ENCODE data around the gene PSG7. TPM values are rescaled to one million over a fixed set of nuclear protein-coding genes. Genes with fewer than 3 reads are reported as not detected.
"Not testable (repeated sequence)": the region's sequence is repeated elsewhere in the genome, so short reads cannot be mapped to it uniquely, and the experiment has no call there.

The PSG7 gene
- total and polyA plus RNA-seq, 2 of the 13 experiments (the other 11 are each of a cell fraction or from before 2014, with no cell fraction given) = not detected

- BruUV-seq (replicated peaks); FAIRE-seq; H3K27me3 ChIP-seq (ENCODE audit: control insufficient read depth in 1 of 2, insufficient read depth in 2 of 2, low read length in 2 of 2); POLR2A ChIA-PET; H4K20me1 ChIP-seq (ENCODE audit: insufficient read depth, low read length); H3K9ac ChIP-seq (ENCODE audit: insufficient read depth, low read depth, low read length); H3K4me3 ChIP-seq (replicated peaks in 1 of 3; ENCODE audit: insufficient read depth in 1 of 3, low read depth in 2 of 3, low read length in 3 of 3); H3K79me2 ChIP-seq (ENCODE audit: insufficient read depth, low read length); H3K36me3 ChIP-seq (replicated peaks in 1 of 2; ENCODE audit: control insufficient read depth in 1 of 2, insufficient read depth in 2 of 2, low read length in 2 of 2); CTCF ChIA-PET (ENCODE audit: low intra/inter-chr PET ratio, low total read pairs); H3K9me3 ChIP-seq (ENCODE audit: low read length); ATAC-seq; H3K4me2 ChIP-seq (ENCODE audit: low read depth, low read length); intact Hi-C loops (cut with micrococcal nuclease; ENCODE audit: unreplicated experiment); H2AFZ ChIP-seq (ENCODE audit: low read length); H3K4me1 ChIP-seq (ENCODE audit: insufficient read depth, low read length); H3K27ac ChIP-seq (ENCODE audit: extremely low read length, insufficient read depth, low read length); DNase-seq (ENCODE audit: low spot score); in situ Hi-C loops (cut with HindIII; ENCODE audit: extremely low pct_ligation_motif_present, low pct_unique_long_range_greater_than_20kb): not testable (repeated sequence)
- WGBS (ENCODE audit: low lambda C conversion rate) = 0% methylated on average over 1 of the region's 1 CpG
These were observed 38.4 kb downstream of the PSG7 start for GRCh38 chr19:42898656-42899055.

GRCh38 chr19:42897729-42898128, 39.3 kb downstream of the PSG7 start:
- H3K9me3 ChIP-seq (ENCODE audit: low read length); H3K27me3 ChIP-seq (ENCODE audit: control insufficient read depth in 1 of 2, insufficient read depth in 2 of 2, low read length in 2 of 2); BruUV-seq (replicated peaks); H3K4me2 ChIP-seq (ENCODE audit: low read depth, low read length); DNase-seq (ENCODE audit: low spot score); POLR2A ChIA-PET; H4K20me1 ChIP-seq (ENCODE audit: insufficient read depth, low read length); ATAC-seq; H3K79me2 ChIP-seq (ENCODE audit: insufficient read depth, low read length); H3K36me3 ChIP-seq (replicated peaks in 1 of 2; ENCODE audit: control insufficient read depth in 1 of 2, insufficient read depth in 2 of 2, low read length in 2 of 2); H3K4me3 ChIP-seq (replicated peaks in 1 of 3; ENCODE audit: insufficient read depth in 1 of 3, low read depth in 2 of 3, low read length in 3 of 3); H2AFZ ChIP-seq (ENCODE audit: low read length); H3K27ac ChIP-seq (ENCODE audit: extremely low read length, insufficient read depth, low read length); FAIRE-seq; intact Hi-C loops (cut with micrococcal nuclease; ENCODE audit: unreplicated experiment); H3K4me1 ChIP-seq (ENCODE audit: insufficient read depth, low read length); H3K9ac ChIP-seq (ENCODE audit: insufficient read depth, low read depth, low read length); CTCF ChIA-PET (ENCODE audit: low intra/inter-chr PET ratio, low total read pairs); in situ Hi-C loops (cut with HindIII; ENCODE audit: extremely low pct_ligation_motif_present, low pct_unique_long_range_greater_than_20kb): not testable (repeated sequence)
- WGBS (ENCODE audit: low lambda C conversion rate) = 0% methylated on average over 1 of the region's 1 CpG

GRCh38 chr19:42890446-42890845, 46.6 kb downstream of the PSG7 start:
- DNase-seq (ENCODE audit: low spot score); H3K27me3 ChIP-seq (ENCODE audit: control insufficient read depth in 1 of 2, insufficient read depth in 2 of 2, low read length in 2 of 2); BruUV-seq (replicated peaks); FAIRE-seq; CTCF ChIA-PET (ENCODE audit: low intra/inter-chr PET ratio, low total read pairs); H2AFZ ChIP-seq (ENCODE audit: low read length); POLR2A ChIA-PET; H3K79me2 ChIP-seq (ENCODE audit: insufficient read depth, low read length); H3K36me3 ChIP-seq (replicated peaks in 1 of 2; ENCODE audit: control insufficient read depth in 1 of 2, insufficient read depth in 2 of 2, low read length in 2 of 2); H3K27ac ChIP-seq (ENCODE audit: extremely low read length, insufficient read depth, low read length); ATAC-seq; H3K4me2 ChIP-seq (ENCODE audit: low read depth, low read length); H3K9me3 ChIP-seq (ENCODE audit: low read length); H3K9ac ChIP-seq (ENCODE audit: insufficient read depth, low read depth, low read length); H3K4me3 ChIP-seq (replicated peaks in 1 of 3; ENCODE audit: insufficient read depth in 1 of 3, low read depth in 2 of 3, low read length in 3 of 3); in situ Hi-C loops (cut with HindIII; ENCODE audit: extremely low pct_ligation_motif_present, low pct_unique_long_range_greater_than_20kb); H3K4me1 ChIP-seq (ENCODE audit: insufficient read depth, low read length); H4K20me1 ChIP-seq (ENCODE audit: insufficient read depth, low read length); intact Hi-C loops (cut with micrococcal nuclease; ENCODE audit: unreplicated experiment): not testable (repeated sequence)
- WGBS (ENCODE audit: low lambda C conversion rate) = 28% methylated on average over 6 of the region's 7 CpGs

GRCh38 chr19:42887876-42888445, 49.0 kb downstream of the PSG7 start:
- H3K27ac ChIP-seq (ENCODE audit: extremely low read length, insufficient read depth, low read length); DNase-seq (ENCODE audit: low spot score); H3K4me1 ChIP-seq (ENCODE audit: insufficient read depth, low read length); H3K27me3 ChIP-seq (ENCODE audit: control insufficient read depth in 1 of 2, insufficient read depth in 2 of 2, low read length in 2 of 2); H3K4me3 ChIP-seq (replicated peaks in 1 of 3; ENCODE audit: insufficient read depth in 1 of 3, low read depth in 2 of 3, low read length in 3 of 3); H3K79me2 ChIP-seq (ENCODE audit: insufficient read depth, low read length); H2AFZ ChIP-seq (ENCODE audit: low read length); FAIRE-seq; BruUV-seq (replicated peaks); H3K9ac ChIP-seq (ENCODE audit: insufficient read depth, low read depth, low read length); ATAC-seq; in situ Hi-C loops (cut with HindIII; ENCODE audit: extremely low pct_ligation_motif_present, low pct_unique_long_range_greater_than_20kb); POLR2A ChIA-PET; H3K9me3 ChIP-seq (ENCODE audit: low read length); H3K36me3 ChIP-seq (replicated peaks in 1 of 2; ENCODE audit: control insufficient read depth in 1 of 2, insufficient read depth in 2 of 2, low read length in 2 of 2); CTCF ChIA-PET (ENCODE audit: low intra/inter-chr PET ratio, low total read pairs); H3K4me2 ChIP-seq (ENCODE audit: low read depth, low read length); H4K20me1 ChIP-seq (ENCODE audit: insufficient read depth, low read length): not testable (repeated sequence)
- intact Hi-C loops (cut with micrococcal nuclease; ENCODE audit: unreplicated experiment) = loop anchor here (10.0 kb wide), 1 partner anchor 93 kb away; no protein-coding TSS in a partner anchor

Measured in HepG2 (cell line).